ENCODE data around the gene ADM2.

DNA sequence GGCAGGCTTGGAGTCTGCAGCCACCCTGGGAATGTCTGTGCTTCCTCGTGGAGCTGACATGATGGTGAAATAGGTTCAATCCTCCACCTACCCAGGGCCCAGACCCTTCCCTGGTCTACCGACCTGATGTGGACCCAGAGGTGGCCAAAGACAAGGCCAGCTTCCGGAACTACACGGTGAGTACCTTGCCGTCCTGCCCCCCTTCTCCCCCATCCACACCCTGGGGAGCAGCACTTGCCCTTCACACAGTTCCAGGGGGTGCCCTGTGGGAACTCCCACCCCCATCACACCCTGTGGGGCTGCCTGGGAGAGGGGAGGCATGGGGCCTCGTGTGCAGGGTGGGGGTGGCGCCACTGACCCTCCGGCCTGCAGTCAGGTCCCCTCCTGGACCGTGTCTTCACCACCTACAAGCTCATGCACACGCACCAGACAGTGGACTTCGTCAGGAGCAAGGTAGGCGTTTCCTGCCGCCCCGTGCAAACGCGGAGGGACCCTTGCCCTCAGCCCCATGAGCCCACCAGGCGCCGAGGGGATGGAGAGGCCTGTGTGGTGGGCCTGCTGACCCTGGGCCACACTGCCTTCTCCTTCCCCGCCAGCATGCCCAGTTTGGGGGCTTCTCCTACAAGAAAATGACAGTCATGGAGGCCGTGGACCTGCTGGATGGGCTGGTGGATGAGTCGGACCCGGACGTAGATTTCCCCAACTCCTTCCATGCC, 6.1 kb downstream of the ADM2 start:
- TF ChIP-seq ZNF70 (CRISPR knock-in tag; IDR thresholded peaks at IDR 0.05) = no peak
- TF ChIP-seq ZC3H10 (CRISPR knock-in tag; IDR thresholded peaks at IDR 0.05) = no peak
- TF ChIP-seq ARNTL (CRISPR knock-in tag; IDR thresholded peaks at IDR 0.05; ENCODE audit: borderline replicate concordance, low read depth) = no peak
- TF ChIP-seq ZNF565 (CRISPR knock-in tag; conservative IDR thresholded peaks at IDR 0.05; ENCODE audit: low read depth) = no peak
- TF ChIP-seq PPARA (CRISPR knock-in tag; IDR thresholded peaks at IDR 0.05; ENCODE audit: borderline replicate concordance) = no peak
- TF ChIP-seq ISL1 (CRISPR knock-in tag; IDR thresholded peaks at IDR 0.05) = no peak
- TF ChIP-seq, protein P1, sequence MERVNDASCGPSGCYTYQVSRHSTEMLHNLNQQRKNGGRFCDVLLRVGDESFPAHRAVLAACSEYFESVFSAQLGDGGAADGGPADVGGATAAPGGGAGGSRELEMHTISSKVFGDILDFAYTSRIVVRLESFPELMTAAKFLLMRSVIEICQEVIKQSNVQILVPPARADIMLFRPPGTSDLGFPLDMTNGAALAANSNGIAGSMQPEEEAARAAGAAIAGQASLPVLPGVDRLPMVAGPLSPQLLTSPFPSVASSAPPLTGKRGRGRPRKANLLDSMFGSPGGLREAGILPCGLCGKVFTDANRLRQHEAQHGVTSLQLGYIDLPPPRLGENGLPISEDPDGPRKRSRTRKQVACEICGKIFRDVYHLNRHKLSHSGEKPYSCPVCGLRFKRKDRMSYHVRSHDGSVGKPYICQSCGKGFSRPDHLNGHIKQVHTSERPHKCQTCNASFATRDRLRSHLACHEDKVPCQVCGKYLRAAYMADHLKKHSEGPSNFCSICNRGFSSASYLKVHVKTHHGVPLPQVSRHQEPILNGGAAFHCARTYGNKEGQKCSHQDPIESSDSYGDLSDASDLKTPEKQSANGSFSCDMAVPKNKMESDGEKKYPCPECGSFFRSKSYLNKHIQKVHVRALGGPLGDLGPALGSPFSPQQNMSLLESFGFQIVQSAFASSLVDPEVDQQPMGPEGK (CRISPR knock-in tag; IDR thresholded peaks at IDR 0.05; ENCODE audit: borderline replicate concordance) = no peak
- TF ChIP-seq TCF4 (CRISPR knock-in tag; IDR thresholded peaks at IDR 0.05; ENCODE audit: borderline replicate concordance) = no peak
- TF ChIP-seq SNAI2 (CRISPR knock-in tag; IDR thresholded peaks at IDR 0.05) = no peak
- TF ChIP-seq ZFP3 (CRISPR knock-in tag; IDR thresholded peaks at IDR 0.05) = no peak

Measured in SK-N-SH treated with all-trans-retinoic acid at 6 μM for 48 hours (cell line).